NCI-H2029 (cell line): ENCODE results near the gene PON3.
A peak's percentile ranks its signal among the peaks of the same experiment; 100 is the strongest.

Experiments used
- DNase-seq: peaks from one replicate; lab custom pipeline; 2025; lab: John Stamatoyannopoulos, UW

PON3 gene

DNA sequence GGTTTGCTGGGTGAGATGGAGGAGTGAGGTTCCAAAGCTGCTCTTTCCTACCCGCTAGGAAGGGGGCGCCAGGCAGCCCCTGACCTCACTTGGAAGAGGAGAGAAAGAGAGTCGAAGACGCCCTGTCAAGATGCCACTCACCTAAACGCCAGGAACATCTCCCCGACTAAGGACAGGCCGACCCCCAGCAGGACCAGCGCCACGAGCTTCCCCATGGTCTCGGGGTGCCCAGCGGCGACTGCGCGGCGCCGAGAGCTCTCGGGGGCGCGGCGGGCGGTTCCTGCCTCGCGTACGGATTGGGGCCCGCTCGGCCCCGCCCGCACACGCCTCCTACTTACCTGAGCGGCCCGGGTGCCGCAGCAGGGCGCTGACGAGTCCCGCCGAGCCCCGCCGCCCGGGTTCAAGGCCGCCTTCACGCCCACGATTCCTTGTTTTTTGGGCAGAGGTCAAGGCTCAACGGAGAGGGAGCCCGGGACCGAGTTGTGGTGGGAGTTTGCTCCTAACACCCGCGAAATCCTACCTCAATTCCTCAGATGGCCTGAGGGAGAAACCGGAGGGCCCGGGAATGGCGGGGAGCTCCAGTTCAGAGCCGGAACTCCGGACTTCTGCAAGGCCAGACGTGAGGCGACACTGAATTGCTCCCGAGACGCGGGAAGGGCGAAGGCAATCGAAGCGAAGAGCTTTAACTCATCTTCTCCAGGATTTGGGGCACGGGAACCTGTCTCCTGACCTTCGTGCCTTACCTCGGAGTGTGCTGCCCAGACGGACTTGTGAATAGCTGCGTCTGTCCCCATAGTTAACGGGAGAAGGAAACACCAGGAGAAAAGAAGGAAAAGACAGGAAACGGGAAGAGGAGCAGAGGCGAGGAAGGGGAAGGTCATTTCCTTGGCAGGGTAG lies at the start of gene PON3:
Gene PON3, minus strand, starts transcription at position 240 of the 897 bp plus-strand sequence. Its CDS starts 25 bp downstream, at position 215.
- no peak for DNase-seq

DNA sequence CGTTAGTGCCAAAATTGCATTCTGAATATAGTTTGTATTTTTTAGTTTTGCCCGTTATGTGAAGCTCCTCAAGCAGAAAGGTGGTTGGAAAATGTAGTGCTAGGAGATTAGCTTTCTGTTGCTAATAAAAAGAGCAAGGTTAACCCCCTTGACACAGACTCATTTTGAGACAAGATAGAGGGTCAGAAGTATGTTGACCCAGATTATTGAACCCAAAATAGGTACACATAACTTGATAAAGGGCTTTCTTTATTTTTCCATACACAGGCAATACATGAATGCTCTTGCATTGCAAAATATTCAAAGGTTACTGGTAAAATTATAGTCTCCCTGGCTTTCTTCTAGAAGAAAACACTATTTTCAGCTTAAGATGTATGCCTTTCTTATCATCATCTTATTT lies 48.6 kb upstream of the PON3 start:
- DNase-seq = no peak

DNA sequence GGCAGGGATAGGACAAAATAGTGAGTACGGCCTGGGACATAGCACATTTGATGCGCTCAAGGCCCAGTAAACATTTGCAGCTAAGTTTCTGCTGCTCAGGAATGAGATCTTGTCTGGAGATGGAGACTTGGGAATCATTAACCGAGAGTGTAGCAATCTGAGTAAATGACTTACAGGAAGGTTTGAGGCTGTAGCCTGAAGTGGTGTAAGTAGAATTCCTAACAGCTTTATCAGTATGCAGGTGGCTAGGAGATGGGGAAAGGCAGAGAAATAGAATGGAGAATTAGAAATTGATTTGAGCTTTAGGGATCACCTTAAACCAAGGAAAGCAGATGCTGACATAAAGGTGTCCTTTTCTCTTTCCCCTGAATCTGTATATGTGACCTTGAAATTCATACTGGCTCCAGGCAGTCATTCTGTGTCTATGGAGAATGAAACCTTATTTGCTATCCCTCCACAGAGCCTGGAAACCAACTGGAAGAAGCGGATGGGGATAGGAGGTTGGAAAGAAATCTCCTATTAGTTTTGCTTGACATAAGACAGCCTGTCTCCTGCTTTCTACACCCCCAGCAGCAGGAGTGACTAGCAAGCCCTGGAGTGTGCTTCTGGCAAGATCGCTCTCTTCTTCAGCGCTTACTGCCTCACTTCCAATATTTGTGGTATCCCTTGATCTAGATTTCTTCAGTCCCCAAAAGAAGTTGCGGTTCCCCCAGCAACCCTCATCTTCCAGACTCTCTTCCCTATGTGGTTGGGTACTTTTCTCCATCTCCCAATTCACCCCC lies 45.1 kb upstream of the PON3 start:
- DNase-seq = no peak

DNA sequence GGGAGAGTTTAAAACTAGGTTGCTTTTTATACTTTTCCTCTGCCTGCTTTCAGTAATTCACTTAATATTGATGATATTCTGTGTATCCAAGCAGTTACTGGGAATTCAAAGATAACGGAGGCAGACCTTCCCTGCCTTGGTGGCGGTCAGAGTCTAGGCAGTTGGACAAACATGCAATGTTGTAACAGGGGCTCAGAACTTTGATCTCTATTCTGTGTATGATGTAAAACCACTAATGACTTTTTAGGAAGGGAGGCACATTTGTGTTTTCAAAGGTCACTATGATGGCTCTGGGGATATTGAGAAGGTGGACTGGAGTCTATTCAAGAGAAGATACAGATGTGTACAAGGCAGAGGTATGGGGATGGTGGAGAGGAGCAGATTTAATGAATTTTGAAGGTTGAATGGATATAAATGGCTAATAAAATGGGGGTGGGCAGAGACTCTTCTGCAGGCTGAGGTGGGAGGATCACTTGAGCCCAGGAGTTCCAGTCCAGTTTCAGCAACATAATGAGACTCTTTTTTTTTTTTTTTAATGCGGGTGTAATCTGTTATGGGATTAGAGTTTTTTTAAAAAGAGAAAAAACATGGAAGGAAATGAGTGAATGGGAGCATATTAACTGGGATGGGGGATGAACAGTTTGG lies 44.3 kb upstream of the PON3 start:
- DNase-seq = no peak

DNA sequence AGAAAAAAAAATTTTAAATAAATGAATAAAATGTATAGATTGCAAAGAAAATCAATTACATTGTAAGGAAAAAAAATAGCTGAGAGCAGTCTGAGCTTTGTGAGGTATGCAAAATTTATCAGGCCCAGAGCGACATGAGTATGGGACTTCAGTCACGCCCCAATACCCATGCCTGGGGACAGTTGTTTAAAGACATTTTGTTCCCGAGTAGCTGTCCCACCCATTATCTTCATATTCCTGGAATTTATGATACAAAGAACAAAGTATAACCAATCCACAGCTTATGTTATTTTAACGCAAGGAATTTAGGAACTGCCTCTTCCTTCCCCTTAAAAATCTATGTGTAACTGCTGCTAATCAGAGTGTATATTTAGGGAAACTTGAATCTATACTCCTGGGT lies 40.2 kb upstream of the PON3 start:
- no peak for DNase-seq

DNA sequence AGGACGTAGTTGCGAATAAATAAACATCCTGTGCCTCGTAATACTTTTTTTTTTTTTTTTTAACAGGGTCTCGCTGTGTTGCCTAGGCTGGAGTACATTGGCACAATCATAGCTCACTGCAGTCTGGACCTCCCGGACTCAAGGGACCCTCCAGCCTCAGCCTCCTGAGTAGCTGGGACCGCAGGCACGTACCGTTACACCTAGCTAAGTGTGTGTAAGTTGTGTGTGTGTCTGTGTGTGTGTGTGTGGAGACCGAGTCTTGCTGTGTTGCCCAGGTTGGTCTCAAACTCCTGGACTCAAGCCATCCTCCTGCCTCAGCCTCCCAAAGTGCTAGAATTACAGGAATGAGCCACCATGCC lies 39.2 kb upstream of the PON3 start:
- DNase-seq = no peak

DNA sequence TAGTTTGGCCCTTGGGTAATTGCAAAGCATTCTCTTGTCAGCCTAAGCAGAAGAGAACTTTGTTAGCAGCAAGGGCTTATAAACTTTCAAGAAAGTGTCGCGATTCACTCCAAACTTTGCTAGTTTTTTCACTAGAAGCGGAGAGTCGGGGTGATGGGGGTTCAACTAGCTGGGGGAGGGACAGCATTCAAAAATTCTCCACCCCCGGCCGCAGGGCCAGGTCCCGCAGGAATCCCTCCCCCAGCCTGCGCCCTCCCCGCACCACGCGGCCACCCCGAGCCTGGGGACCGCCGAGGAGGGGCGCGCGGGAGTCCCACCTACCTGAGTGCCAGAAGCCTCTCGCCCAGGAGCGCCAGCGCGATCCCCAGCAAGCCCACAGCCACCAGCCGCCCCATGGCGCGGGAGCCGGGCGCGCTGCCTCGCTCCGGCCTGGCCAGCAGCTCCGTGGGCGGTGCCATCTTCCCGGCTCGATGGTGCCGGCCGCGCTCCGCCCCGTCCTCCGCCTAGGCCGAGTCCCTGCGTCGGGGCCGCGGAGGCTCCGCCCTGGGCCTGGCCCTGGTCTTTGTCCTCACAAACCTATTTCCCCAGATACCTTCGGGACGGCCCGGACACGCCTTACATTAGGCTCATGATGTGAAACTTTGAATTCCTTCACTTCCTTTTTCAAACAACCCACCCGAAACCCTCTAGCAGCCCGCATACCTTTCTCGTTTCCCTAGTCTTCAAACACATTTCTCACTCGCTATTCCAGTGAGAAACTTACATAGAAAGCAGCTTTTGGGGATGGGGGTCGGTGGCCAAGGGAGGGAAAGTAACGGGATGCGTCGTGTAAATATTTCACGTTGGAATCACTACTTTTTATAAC lies 38.6 kb upstream of the PON3 start, which contains the start of gene PON2:
Gene PON2, minus strand, starts transcription at position 472 of the 865 bp plus-strand sequence. Its CDS starts 77 bp downstream, at position 395.
- peak; percentile 53 for DNase-seq

DNA sequence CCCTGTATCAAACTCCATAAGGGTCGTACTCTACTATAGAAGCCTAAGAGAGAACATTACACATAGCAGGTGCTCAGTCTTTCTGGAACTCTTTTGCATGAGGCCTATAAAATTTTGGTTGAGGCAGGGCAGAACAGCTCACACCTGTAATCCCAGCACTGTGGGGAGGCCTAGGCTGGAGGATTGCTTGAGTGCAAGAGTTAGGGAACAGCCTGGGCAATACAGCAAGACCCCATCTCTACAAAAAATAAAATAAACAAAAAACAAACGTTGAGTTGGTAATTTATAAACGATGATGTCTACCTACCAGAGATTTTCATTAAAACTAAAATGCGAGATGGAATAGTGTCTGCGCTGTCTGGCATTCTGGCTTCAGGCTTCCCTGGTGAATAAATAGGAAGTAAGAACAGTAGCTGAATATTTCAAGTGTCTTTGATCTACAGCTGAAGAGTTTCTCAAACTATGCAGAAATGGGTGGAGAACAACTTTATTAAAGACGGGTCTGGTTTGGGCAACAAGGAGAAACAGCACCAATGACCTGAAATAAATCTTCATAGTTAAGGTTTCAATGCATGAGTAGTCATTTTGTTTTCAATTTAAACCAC lies 37.9 kb upstream of the PON3 start:
- DNase-seq = no peak

DNA sequence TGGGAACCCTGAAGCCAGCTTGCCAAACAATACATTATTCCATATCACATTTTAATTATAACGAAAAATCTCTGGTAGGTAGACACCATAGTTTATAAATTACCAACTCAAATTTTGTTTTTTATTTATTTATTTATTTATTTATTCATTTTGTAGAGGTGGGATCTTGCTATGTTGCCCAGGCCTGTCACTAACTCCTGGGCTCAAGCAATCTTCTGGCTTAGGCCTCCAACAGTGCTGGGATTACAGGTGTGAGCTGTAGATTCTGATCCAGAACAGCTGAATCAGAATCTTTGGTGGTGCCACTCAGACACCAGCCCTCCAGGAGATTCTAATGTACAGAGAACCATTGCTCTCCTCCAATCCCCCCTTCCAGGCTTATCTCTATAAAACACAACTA lies 37.0 kb upstream of the PON3 start:
- DNase-seq = no peak

DNA sequence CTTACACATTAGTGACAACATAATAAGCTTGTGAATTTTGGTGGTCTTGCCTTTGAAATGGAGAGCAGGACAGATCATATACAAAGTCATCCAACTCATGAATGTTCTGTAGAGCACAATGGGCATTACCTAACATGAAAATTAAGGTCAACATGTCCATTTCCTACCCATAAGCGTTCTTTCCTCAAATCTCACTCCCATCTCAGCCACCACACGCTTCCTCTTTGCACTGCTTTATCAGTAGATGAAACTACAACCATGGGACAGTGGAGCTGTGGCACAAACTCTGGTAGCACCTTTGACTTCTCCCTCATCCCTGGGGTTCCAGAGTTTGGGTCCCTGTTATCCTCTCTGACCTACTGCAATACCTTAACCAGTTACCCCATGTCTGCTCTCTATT lies 36.4 kb upstream of the PON3 start:
- no peak for DNase-seq

DNA sequence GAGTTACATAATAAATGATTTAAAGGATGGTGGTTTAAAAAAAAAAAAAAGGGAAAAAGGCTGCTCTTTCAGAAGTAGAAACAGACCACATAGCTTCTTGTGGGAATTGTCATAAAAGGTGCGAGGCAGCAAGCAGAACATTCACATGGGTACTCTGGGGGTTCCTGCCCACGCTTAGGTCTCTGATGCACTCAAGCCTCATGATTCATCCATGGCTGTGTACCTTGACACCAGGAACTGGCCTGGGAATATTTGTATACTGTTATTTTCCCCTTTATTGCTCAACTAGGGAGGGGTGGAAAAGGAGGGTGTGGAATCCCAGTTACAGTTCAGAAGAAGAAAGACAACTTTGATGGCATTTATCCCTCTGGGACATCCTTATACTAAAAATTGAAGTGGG lies 34.7 kb upstream of the PON3 start:
- no peak for DNase-seq

DNA sequence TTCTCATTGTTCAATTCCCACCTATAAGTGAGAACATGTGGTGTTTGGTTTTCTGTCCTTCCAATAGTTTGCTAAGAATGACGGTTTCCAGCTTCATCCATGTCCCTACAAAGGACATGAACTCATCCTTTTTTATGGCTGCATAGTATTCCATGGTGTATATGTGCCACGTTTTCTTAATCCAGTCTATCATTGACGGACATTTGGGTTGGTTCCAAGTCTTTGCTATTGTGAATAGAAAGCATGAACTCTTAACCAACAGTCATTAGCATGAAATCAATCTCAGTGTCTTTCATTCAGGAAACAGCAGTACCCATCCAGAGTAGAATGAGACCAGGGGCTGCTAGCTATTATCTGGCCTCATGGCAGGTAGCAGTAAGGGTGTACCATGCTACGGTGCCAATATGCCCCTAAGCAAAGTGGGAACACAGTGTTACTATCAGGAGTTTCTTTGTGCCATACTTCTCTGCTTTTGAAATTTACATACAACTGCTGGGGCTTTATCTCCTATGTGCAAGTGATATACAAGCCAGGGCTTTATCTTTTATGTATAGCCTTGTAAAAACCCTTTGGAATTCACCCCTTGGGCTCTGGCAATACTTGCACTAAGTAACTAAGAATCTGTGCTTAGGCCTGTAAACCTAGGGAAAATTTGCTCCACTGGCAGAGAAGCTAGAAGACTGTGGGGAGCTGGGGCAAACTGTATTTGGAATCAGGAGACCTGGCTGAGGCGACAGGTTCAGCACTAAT lies 33.2 kb upstream of the PON3 start:
- DNase-seq = no peak

DNA sequence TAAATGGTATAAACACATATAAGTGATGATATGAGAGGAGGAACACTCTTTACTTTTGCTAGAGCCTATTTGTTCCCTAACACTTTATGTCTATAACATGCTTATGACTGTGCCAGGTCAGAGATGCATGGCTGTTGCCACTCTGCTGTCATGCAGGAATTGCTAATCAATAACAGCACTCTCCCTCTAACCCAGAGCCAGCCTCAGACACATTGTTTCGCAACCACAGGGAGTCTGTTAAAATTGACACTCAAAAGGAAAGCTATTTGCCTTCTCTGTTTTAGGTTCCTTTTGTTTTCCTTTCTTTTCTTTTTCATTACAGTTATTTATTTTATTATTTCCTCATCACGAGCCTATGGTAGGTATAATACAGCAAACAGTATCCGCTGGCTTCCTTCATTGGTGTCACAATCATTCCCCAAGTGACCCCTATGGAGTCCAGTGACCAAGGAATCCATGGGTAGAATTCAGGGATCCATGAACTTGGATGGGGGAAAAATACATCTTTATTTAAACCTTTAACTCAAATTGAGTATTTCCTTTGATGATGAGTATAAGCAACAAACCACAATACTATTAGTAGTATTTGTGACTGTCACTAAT lies 31.8 kb upstream of the PON3 start:
- DNase-seq = no peak

DNA sequence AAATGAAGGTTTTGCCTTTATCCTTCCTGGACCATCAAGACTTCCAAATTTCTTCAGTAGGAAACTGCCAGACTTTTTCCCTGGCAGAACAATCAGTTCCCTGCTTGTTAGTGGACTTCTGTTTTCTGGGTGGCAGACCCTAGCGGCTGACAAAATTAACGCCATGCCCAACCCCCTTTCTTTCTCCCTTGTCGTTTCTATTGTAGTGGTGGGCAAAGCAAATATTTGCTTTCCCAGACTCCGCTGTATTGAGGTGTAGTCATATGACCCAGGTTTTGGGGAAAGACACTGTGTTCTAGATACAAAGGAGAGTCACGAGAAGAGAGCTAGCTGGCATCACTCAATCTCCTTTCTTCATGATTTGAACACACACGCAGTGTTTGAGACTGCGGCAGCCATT lies 31.0 kb upstream of the PON3 start:
- DNase-seq = no peak

DNA sequence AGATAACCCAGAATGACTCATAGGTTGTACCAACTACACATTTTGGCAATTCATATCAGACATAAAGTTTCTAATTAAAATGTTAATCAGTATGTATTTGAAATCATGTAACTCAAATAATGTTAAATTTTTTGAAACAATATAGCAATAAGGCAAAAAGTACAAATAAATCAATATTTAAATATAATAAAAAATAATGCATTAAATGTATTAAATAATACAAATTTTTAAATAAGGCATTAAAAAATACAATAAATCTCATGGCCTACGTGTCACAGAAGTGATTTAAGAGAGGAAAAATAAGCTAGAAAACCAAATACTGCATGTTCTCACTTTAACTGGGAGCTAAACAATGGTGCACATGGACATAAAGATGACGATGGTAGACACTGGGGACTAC lies 29.5 kb upstream of the PON3 start:
- no peak for DNase-seq

DNA sequence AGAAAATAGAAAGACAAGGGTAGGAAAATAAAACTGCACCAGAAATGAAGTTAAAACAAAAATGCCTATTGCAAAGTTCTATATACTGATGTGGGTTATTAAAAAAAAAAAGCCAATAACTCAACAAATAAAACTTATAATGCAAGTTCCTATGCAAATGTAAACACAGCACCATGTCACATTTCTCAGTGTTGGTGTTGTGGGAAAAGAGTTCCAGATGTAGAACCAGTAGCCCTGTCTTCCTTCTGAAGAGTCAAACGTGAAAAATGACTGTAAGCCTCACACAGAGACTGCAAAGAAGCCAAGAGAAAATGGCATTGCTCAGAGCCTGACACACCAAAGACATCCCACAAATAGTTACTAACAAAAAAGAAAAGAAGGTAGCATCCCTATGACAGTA lies 28.5 kb upstream of the PON3 start:
- DNase-seq = no peak

DNA sequence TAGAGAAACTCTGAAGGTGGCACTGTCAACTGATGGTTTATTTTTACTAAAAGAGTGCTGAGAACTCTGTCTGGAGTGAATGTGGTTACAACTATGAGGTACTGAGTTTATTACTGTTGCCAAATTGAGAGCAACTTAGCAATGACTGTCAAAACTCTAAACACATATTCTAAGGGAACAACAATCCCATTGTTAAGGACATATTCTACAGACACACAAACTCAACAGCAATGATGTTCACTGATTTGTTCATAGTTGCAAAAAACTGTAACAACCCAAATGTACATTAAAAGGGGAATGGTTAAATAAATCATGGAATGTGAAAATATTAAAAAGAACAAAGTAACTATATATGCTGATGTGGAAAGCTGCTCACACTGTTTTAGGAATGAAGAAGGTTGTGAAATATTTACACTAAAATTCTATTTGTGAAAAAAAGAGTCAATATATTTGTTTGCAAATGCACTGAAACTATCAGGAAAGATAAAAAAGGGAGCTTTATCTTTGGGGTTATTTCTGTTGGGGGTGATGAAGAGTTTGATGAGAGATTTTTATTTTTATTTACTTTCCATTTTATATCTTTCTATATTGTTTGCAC lies 25.8 kb upstream of the PON3 start:
- DNase-seq = no peak

DNA sequence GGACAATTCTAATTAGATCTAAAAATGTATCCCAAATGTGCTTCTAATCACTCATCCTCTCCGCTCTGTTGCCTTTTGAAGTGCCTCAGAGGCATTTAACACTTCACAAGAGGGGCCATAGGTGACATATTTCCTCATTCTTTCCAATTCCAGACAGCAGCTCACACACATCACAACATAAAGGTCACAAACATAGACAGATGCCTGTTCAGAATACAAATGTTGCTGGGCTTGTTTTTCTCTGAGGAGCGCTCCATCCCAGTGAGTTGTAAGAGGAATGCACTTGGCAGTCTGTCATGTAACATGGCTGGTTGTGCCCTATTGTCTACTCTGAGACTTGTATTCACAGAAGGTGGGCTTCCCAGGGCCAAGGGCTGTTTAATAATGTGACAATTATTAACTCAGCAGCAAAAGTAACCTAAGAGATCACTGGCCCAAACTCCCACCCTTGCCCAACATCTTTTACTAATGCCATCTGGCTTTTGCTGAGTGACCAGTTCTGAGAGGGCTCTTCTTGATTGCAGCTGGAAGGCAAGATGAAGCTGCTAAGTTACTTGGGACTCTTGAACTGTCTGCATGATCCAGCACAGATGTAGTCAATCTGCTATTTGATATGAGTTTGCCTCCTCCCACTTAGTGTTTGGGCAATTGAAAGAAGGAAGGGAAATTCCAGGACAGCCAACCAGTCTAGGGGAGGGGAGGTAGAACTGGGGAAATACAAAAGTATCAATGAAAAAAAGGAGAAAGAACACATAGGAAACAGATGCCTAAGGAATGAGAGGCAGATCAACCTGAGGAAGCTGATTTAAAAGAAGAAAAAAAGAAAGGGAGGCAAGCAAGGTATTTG lies 25.0 kb upstream of the PON3 start:
- DNase-seq = peak; percentile 65

DNA sequence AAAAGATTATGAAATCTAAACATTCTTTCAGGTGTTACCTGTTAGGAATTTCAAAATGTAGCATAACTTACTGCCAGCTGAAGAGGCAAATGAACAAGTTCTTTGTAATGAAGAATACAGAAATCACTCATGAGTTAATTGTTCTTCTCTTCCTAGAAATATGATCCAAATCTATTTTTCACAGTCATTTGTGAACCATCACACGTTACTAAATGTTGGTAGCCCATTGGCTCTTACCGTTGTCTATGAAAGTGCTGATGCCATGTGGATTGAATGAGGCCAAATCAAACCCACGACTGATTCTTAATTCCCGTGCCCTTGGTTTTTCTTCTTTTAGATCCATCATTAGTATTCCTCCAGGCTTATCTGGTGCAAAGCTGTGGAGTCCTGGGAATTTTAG lies 15.9 kb upstream of the PON3 start:
- DNase-seq = no peak
